GM12801 (cell line): ENCODE data around the gene FRMPD4.

Source experiments
- TF ChIP-seq, protein P1 (sequence below): IDR thresholded peaks from one replicate; pipeline ENCODE4 v1.5.1; 2011; ENCODE audit warnings: control low read depth; ENCODE audit not compliant: insufficient read length; ENCODE audit errors: extremely low read depth

Gene FRMPD4

DNA sequence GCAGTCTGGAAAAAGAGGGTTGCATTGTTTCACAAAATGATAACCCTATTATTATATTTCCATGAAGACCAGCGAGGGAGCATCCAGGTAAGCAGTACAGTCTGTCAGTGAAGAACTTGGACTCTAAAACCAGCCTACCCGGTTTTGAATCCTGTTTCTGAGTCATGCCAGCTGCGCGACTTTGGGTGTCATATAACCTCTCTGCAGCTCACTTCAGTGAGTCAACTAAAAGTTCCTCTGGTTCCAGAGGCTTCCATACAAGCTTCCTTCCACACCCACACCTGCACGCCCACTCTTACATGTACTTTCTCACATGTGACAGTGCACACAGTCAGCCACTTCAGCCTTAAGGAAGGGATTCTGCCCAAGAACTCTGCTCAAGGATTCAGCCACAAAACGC lies 603.1 kb downstream of the FRMPD4 start:
- TF ChIP-seq, protein P1, sequence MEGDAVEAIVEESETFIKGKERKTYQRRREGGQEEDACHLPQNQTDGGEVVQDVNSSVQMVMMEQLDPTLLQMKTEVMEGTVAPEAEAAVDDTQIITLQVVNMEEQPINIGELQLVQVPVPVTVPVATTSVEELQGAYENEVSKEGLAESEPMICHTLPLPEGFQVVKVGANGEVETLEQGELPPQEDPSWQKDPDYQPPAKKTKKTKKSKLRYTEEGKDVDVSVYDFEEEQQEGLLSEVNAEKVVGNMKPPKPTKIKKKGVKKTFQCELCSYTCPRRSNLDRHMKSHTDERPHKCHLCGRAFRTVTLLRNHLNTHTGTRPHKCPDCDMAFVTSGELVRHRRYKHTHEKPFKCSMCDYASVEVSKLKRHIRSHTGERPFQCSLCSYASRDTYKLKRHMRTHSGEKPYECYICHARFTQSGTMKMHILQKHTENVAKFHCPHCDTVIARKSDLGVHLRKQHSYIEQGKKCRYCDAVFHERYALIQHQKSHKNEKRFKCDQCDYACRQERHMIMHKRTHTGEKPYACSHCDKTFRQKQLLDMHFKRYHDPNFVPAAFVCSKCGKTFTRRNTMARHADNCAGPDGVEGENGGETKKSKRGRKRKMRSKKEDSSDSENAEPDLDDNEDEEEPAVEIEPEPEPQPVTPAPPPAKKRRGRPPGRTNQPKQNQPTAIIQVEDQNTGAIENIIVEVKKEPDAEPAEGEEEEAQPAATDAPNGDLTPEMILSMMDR, result no peak

DNA sequence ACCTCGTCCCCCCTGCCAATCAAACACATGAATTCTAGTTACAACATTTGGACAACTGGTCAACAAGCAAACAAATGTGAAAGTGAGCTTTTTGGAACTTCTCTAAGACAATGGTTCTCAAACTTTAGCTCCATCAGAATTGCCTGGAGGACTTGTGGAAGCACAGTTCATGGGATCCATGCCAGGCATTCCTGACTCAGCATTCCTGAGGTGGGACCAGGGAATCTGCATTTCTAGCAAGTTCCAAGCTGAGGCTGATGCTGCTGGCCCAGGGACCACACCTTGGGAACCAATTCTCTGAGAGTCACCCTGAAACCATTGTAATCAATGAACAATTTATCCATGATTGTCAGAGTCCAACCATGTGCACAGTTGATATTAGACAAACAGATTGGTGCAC lies 609.2 kb downstream of the FRMPD4 start:
- TF ChIP-seq, protein P1, result no peak

GRCh38 chrX:12751887-12752286 lies 613.6 kb downstream of the FRMPD4 start:
- TF ChIP-seq, protein P1, result no peak

DNA sequence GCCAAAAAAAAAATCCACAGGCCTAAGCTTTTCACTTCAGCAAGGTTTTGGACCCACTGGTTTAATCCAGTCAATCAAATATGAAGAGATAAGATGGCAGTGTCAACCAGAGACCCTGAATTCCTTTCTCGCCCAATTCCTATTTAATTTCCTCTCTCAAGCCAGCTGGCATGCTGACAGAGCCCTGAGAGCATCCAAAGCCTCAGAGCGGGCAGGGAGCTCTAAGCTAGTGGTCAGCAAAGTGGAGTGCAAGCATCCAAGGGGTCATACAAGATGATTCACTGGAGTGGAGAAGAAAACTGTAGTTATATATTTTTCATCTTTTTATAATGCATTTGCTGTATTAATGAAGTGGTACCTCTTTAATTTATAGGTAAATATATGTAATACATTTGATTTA lies 615.1 kb downstream of the FRMPD4 start:
- TF ChIP-seq, protein P1, result no peak

DNA sequence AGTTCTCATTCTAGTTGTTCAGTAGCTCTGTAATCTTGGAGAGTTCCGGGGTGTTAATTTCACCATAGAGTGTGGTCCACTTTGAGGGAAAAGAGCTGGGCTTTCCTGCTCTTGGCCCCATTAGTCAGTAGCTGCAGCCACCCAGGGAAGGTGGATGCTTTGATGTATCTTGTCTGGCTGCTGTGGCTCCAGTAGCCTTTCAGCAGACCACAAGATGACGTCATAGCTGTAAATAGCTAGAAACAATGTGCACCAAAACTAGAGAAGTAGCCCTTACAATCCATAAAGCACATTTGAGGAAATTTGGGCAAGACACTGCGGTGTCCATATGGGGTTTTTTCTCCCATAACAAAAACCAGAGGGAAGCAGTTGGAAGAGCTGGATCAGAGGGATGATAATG lies 620.0 kb downstream of the FRMPD4 start:
- TF ChIP-seq, protein P1, result no peak

DNA sequence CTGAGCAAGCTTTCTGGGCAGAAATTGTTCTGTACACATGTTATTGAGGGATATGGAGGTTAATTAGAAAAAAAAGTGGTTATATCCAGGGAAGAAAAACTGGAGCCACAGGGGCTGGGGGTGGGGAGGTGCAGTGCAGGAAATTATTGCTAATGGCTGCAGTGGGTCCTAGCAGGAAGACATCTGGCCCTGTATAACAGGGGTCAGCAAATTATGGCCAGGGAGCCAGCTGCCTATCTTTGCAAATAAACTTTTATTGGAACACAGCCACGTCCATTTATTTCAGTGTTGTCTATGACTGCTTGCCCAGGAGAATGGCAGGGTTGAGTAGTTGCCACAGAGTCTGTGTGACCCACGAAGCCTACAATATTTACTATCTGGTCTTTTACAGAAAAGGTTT lies 629.6 kb downstream of the FRMPD4 start:
- TF ChIP-seq, protein P1, result no peak

DNA sequence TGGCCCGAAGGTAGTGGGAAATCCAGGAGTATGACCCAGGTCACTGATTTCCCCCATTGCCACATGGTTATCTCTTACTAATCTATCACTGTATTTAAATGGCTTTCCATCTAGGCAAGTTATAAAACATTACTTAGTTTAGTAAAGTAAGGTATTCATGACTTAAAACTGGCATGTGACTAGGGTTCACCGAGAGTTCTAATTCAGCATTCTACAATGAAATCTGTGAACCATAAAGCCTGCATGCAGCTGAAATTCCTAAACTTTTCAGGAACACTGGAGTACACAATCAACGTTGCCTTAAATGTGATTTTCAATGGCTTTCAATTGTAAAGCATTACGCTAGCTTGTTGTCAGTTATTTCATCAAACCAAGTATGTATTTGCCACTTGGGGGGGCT lies 630.2 kb downstream of the FRMPD4 start:
- TF ChIP-seq, protein P1, result no peak

DNA sequence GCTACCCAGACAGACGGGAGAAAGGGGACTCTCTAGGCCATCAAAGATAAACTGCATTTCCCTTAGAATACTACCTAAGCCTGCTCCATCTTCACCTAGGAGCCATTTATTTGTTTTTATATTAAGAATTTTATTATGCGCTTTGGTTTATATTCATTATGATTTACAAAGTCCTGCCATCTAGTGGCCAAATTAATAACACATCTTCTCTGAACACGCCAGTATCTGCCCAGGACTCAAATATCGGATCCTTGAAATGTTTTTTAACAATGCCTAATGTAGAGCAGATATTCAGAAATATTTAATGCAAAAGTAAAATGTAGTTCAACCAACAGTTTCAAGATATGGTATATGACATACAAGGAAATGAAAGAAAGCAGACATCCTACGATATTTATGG lies 632.2 kb downstream of the FRMPD4 start:
- TF ChIP-seq, protein P1, result no peak
